ENCODE data around the gene PRR7. TPM values are rescaled to one million over a fixed set of nuclear protein-coding genes. Genes with fewer than 3 reads are reported as not detected.
"Not testable (repeated sequence)": the region's sequence is repeated elsewhere in the genome, so short reads cannot be mapped to it uniquely, and the experiment has no call there.

PRR7 gene
- total and polyA plus RNA-seq, 4 experiments from 2014 or later, result 5.2 to 17.8 (median 10.7) TPM

- intact Hi-C loops (cut with micrococcal nuclease), result loop anchor here (1.0 kb wide), 1 partner anchor 14 kb away; the partner anchor contains the start of gene GRK6
- POLR2A ChIA-PET (ENCODE audit: partially characterized antibody), result interaction anchor here (0.9 to 9.4 kb wide), 7 partner anchors 9 to 54 kb away, joined by 4 to 141 read pairs (median 8); partner anchors contain the start of genes GRK6 and PRR7
- H3K9me3 Mint-ChIP-seq, result no peaks in the 10 kb centered on the region
- peak overlapping the region; percentile 76 to 84 (median 79) for H3K4me3 Mint-ChIP-seq
- no peaks in the 10 kb centered on the region for H3K27me3 Mint-ChIP-seq
- no peaks in the 10 kb centered on the region for H3K36me3 ChIP-seq (ENCODE audit: insufficient read depth, low read length)
- H3K27me3 ChIP-seq (ENCODE audit: insufficient read depth, low read length), result no peaks in the 10 kb centered on the region
- peak overlapping the region; percentile 83 to 94 (median 86) for H3K27ac Mint-ChIP-seq
- no peaks in the 10 kb centered on the region for H3K36me3 Mint-ChIP-seq
- H3K27ac ChIP-seq (ENCODE audit: low read depth, low read length), result peak overlapping the region; percentile 47
- peak in 4 of 5 donors; percentile 59 to 74 (median 65) for DNase-seq
- H3K4me1 ChIP-seq (ENCODE audit: insufficient read depth, low read length), result peaks cover 36% of the 10 kb centered on the region
- H3K4me1 Mint-ChIP-seq, result peaks cover 20 to 49% (median 32%) of the 10 kb centered on the region in 4 donors
- CTCF ChIA-PET (ENCODE audit: partially characterized antibody), result interaction anchor here (1.2 to 16.6 kb wide), 4 partner anchors 9 to 104 kb away, joined by 4 to 821 read pairs (median 7); partner anchors contain the start of gene PRR7
- H3K4me3 ChIP-seq (ENCODE audit: low read length in 2 of 2), result peak overlapping the region; percentile 6 to 37
- H3K9me3 ChIP-seq (ENCODE audit: control insufficient read depth in 1 of 2, low read length in 2 of 2), result no peaks in the 10 kb centered on the region
Observed at GRCh38 chr5:177412603-177413233, 33.9 kb upstream of the PRR7 start.

GRCh38 chr5:177414481-177414880, 32.1 kb upstream of the PRR7 start:
- intact Hi-C loops (cut with micrococcal nuclease), result no loop called here
- H3K27ac Mint-ChIP-seq, result peak overlapping the region in 1 of 7 donors; percentile 18
- CTCF ChIA-PET (ENCODE audit: partially characterized antibody), result interaction anchor here (0.7 to 16.6 kb wide), 8 partner anchors 10 to 343 kb away, joined by 3 to 821 read pairs (median 6); partner anchors contain the start of genes PFN3 and PRR7

GRCh38 chr5:177417081-177417480, 29.5 kb upstream of the PRR7 start:
- H3K4me1 Mint-ChIP-seq, result peaks cover 17 to 40% (median 23%) of the 10 kb centered on the region in 4 donors
- H3K27ac Mint-ChIP-seq; H3K4me3 Mint-ChIP-seq; intact Hi-C loops (cut with micrococcal nuclease); H3K27me3 ChIP-seq (ENCODE audit: insufficient read depth, low read length); H3K9me3 ChIP-seq (ENCODE audit: control insufficient read depth in 1 of 2, low read length in 2 of 2); H3K36me3 Mint-ChIP-seq; H3K9me3 Mint-ChIP-seq; H3K4me3 ChIP-seq (ENCODE audit: low read length in 2 of 2); DNase-seq; H3K27me3 Mint-ChIP-seq; H3K36me3 ChIP-seq (ENCODE audit: insufficient read depth, low read length); H3K27ac ChIP-seq (ENCODE audit: low read depth, low read length): not testable (repeated sequence)
- peaks cover 32% of the 10 kb centered on the region for H3K4me1 ChIP-seq (ENCODE audit: insufficient read depth, low read length)
- CTCF ChIA-PET (ENCODE audit: partially characterized antibody), result interaction anchor here (1.5 to 16.6 kb wide), 3 partner anchors 11 to 32 kb away, joined by 5 to 821 read pairs (median 81); partner anchors contain the start of genes PFN3 and PRR7
- POLR2A ChIA-PET (ENCODE audit: partially characterized antibody), result interaction anchor here (1.2 to 9.4 kb wide), 4 partner anchors 9 to 38 kb away, joined by 5 to 141 read pairs (median 57); partner anchors contain the start of genes GRK6 and PRR7

More at GRCh38 chr5:177414481-177414880, 32.1 kb upstream of the PRR7 start:
- POLR2A ChIA-PET (ENCODE audit: partially characterized antibody), result interaction anchor here (1.4 to 9.4 kb wide), 5 partner anchors 10 to 41 kb away, joined by 3 to 141 read pairs (median 11); partner anchors contain the start of genes GRK6 and PRR7
- no peaks in the 10 kb centered on the region for H3K9me3 ChIP-seq (ENCODE audit: control insufficient read depth in 1 of 2, low read length in 2 of 2)
- Mint-ChIP-seq H3K27me3 (no peaks in the 10 kb centered on the region), H3K9me3 (no peaks in the 10 kb centered on the region), H3K36me3 (no peaks in the 10 kb centered on the region), H3K4me3 (no peak overlapping the region), H3K4me1 (peaks cover 20 to 49% (median 32%) of the 10 kb centered on the region in 4 donors)
- DNase-seq, result no peak
- H3K4me1 ChIP-seq (ENCODE audit: insufficient read depth, low read length), result peaks cover 36% of the 10 kb centered on the region
- H3K36me3 ChIP-seq (ENCODE audit: insufficient read depth, low read length), result no peaks in the 10 kb centered on the region
- no peaks in the 10 kb centered on the region for H3K27me3 ChIP-seq (ENCODE audit: insufficient read depth, low read length)
- no peak overlapping the region for H3K4me3 ChIP-seq (ENCODE audit: low read length in 2 of 2)
- H3K27ac ChIP-seq (ENCODE audit: low read depth, low read length), result no peak overlapping the region

GRCh38 chr5:177419046-177419445, 27.6 kb upstream of the PRR7 start:
- H3K27ac ChIP-seq (ENCODE audit: low read depth, low read length), result no peak overlapping the region
- peaks cover 10 to 22% (median 14%) of the 10 kb centered on the region in 4 donors for H3K4me1 Mint-ChIP-seq
- peaks cover 20% of the 10 kb centered on the region for H3K4me1 ChIP-seq (ENCODE audit: insufficient read depth, low read length)
- POLR2A ChIA-PET (ENCODE audit: partially characterized antibody), result interaction anchor here (0.9 to 8.6 kb wide), 3 partner anchors 7 to 30 kb away, joined by 3 to 109 read pairs (median 4); partner anchors contain the start of gene GRK6
- intact Hi-C loops (cut with micrococcal nuclease), result no loop called here
- no peaks in the 10 kb centered on the region for H3K9me3 ChIP-seq (ENCODE audit: control insufficient read depth in 1 of 2, low read length in 2 of 2)
- no peak for DNase-seq
- CTCF ChIA-PET (ENCODE audit: partially characterized antibody), result interaction anchor here (1.1 to 7.3 kb wide), 2 partner anchors 11 to 15 kb away, joined by 4 to 81 read pairs; partner anchors contain the start of gene PFN3
- H3K27me3 Mint-ChIP-seq, result no peaks in the 10 kb centered on the region
- no peaks in the 10 kb centered on the region for H3K27me3 ChIP-seq (ENCODE audit: insufficient read depth, low read length)
- no peak overlapping the region for H3K4me3 Mint-ChIP-seq
- no peak overlapping the region for H3K4me3 ChIP-seq (ENCODE audit: low read length in 2 of 2)
- H3K27ac Mint-ChIP-seq, result no peak overlapping the region
- H3K36me3 ChIP-seq (ENCODE audit: insufficient read depth, low read length), result no peaks in the 10 kb centered on the region
- no peaks in the 10 kb centered on the region for H3K9me3 Mint-ChIP-seq
- no peaks in the 10 kb centered on the region for H3K36me3 Mint-ChIP-seq

GRCh38 chr5:177420472-177420871, 26.1 kb upstream of the PRR7 start:
- CTCF ChIA-PET (ENCODE audit: partially characterized antibody), result interaction anchor here (7.3 kb wide), 1 partner anchor 16 kb away, joined by 81 read pairs; the partner anchor contains the start of gene PFN3
- H3K27me3 ChIP-seq (ENCODE audit: insufficient read depth, low read length); H3K27ac Mint-ChIP-seq; H3K27me3 Mint-ChIP-seq; H3K9me3 ChIP-seq (ENCODE audit: control insufficient read depth in 1 of 2, low read length in 2 of 2); H3K4me3 Mint-ChIP-seq; DNase-seq; H3K4me3 ChIP-seq (ENCODE audit: low read length in 2 of 2); H3K9me3 Mint-ChIP-seq; H3K27ac ChIP-seq (ENCODE audit: low read depth, low read length); H3K36me3 ChIP-seq (ENCODE audit: insufficient read depth, low read length); H3K36me3 Mint-ChIP-seq; intact Hi-C loops (cut with micrococcal nuclease): not testable (repeated sequence)
- H3K4me1 ChIP-seq (ENCODE audit: insufficient read depth, low read length), result peaks cover 19% of the 10 kb centered on the region
- POLR2A ChIA-PET (ENCODE audit: partially characterized antibody), result interaction anchor here (6.4 kb wide), 1 partner anchor 13 kb away, joined by 40 read pairs; no protein-coding TSS in a partner anchor
- peaks cover 13 to 23% (median 18%) of the 10 kb centered on the region in 4 donors for H3K4me1 Mint-ChIP-seq

- Histone ChIP-seq H3K9me3 (ENCODE audit: control insufficient read depth in 1 of 2, low read length in 2 of 2) (no peaks in the 10 kb centered on the region), H3K36me3 (ENCODE audit: insufficient read depth, low read length) (no peaks in the 10 kb centered on the region), H3K27ac (ENCODE audit: low read depth, low read length) (no peak overlapping the region), H3K27me3 (ENCODE audit: insufficient read depth, low read length) (no peaks in the 10 kb centered on the region), H3K4me3 (ENCODE audit: low read length in 2 of 2) (no peak overlapping the region), H3K4me1 (ENCODE audit: insufficient read depth, low read length) (peaks cover 19% of the 10 kb centered on the region)
- no peak for DNase-seq
- peaks cover 0 to 2% of the 10 kb centered on the region in 2 donors for H3K36me3 Mint-ChIP-seq
- no peaks in the 10 kb centered on the region for H3K27me3 Mint-ChIP-seq
- ChIA-PET POLR2A (ENCODE audit: partially characterized antibody) (interaction anchor here (1.2 to 14.3 kb wide), 4 partner anchors 7 to 25 kb away, joined by 6 to 1171 read pairs (median 74); partner anchors contain the start of gene PRR7), CTCF (ENCODE audit: partially characterized antibody) (interaction anchor here (1.2 to 14.2 kb wide), 3 partner anchors 15 to 80 kb away, joined by 3 to 307 read pairs (median 108); partner anchors contain the start of genes F12 and PFN3)
- H3K27ac Mint-ChIP-seq, result no peak overlapping the region
- no peak overlapping the region for H3K4me3 Mint-ChIP-seq
- peaks cover 14 to 27% (median 21%) of the 10 kb centered on the region in 4 donors for H3K4me1 Mint-ChIP-seq
- H3K9me3 Mint-ChIP-seq, result peaks cover 0 to 3% (median 0%) of the 10 kb centered on the region in 8 donors
- intact Hi-C loops (cut with micrococcal nuclease), result no loop called here
Observed at GRCh38 chr5:177421062-177421798, 25.4 kb upstream of the PRR7 start.

All from CD4-positive, alpha-beta memory T cell (primary cell).